C4-2B (cell line): ENCODE data around the gene SCUBE3.

ENCODE experiments used
- CTCF ChIP-seq: fragments of 450-650 bp; conservative IDR thresholded peaks from 2 replicates; pipeline ENCODE4 v1.5.1; 2017; ENCODE audit warnings: mild to moderate bottlenecking
- ZFX ChIP-seq: fragments of 450-650 bp; IDR thresholded peaks from 2 replicates; pipeline ENCODE4 v1.6.1; 2017

GRCh38 chr6:35178012-35178411, 35.7 kb upstream of the SCUBE3 start:
- TF ChIP-seq CTCF = no peak
- no peak for TF ChIP-seq ZFX
